Adrenal gland (tissue), 5 donors: ENCODE measurements around the gene PHGDH.

Source experiments
- CTCF ChIP-seq, 6 experiments: fragments of 450-650 bp in 4 of 6; fragments of 200-600 bp in 2 of 6; sonication (generic) in 1 of 6; IDR thresholded peaks; 1 replicate in 5 of 6; 2 replicates in 1 of 6; pipeline versions ENCODE4 v1.5.1 to v1.8.0; 2016 to 2021; ENCODE audit warnings: antibody characterized with exemption in 6 of 6, mild to moderate bottlenecking in 2 of 6, moderate library complexity in 1 of 6
- POLR2A ChIP-seq, 2 donors: fragments of 450-650 bp; IDR thresholded peaks; one replicate each; pipeline ENCODE4 v1.6.1; 2017; ENCODE audit warnings: antibody characterized with exemption in 2 of 2, mild to moderate bottlenecking in 2 of 2, moderate library complexity in 1 of 2
- donor health status: DM: no; HTN: no; CAD: no.

- no peak for TF ChIP-seq CTCF (IDR thresholded peaks at IDR 0.05)
- no peak for TF ChIP-seq POLR2A (IDR thresholded peaks at IDR 0.05)
Observed at GRCh38 chr1:119740261-119740660, 28.5 kb downstream of the PHGDH start.
